ENCODE data around the gene LPP.

LPP gene

GRCh38 chr3:188278717-188279324 is 124.9 kb downstream of the LPP start:
- FAIRE-seq, result no peak

GRCh38 chr3:188279502-188280335 is 125.8 kb downstream of the LPP start:
- no peak for FAIRE-seq

GRCh38 chr3:188280627-188281026 is 126.7 kb downstream of the LPP start:
- no peak for FAIRE-seq

- FAIRE-seq, result no peak
Observed at GRCh38 chr3:188282871-188283270, 128.9 kb downstream of the LPP start.

GRCh38 chr3:188283347-188283746 is 129.4 kb downstream of the LPP start:
- FAIRE-seq, result no peak

GRCh38 chr3:188284455-188285212 is 130.7 kb downstream of the LPP start:
- FAIRE-seq, result no peak

GRCh38 chr3:188286087-188286513 is 132.1 kb downstream of the LPP start:
- no peak for FAIRE-seq

- no peak for FAIRE-seq
Observed at GRCh38 chr3:188287339-188287738, 133.4 kb downstream of the LPP start.

- FAIRE-seq, result no peak
Observed at GRCh38 chr3:188287762-188288505, 134.0 kb downstream of the LPP start.

GRCh38 chr3:188292251-188292650 is 138.3 kb downstream of the LPP start:
- FAIRE-seq, result no peak

GRCh38 chr3:188292827-188293226 is 138.9 kb downstream of the LPP start:
- no peak for FAIRE-seq

- FAIRE-seq, result no peak
Observed at GRCh38 chr3:188294113-188294512, 140.2 kb downstream of the LPP start.

GRCh38 chr3:188294823-188295487 is 141.0 kb downstream of the LPP start:
- FAIRE-seq, result no peak

GRCh38 chr3:188295876-188296275 is 141.9 kb downstream of the LPP start:
- no peak for FAIRE-seq

- FAIRE-seq, result no peak
Observed at GRCh38 chr3:188296761-188297612, 143.0 kb downstream of the LPP start.

GRCh38 chr3:188298585-188298984 is 144.6 kb downstream of the LPP start:
- FAIRE-seq, result no peak

GRCh38 chr3:188299068-188299467 is 145.1 kb downstream of the LPP start:
- no peak for FAIRE-seq

- FAIRE-seq, result no peak
Observed at GRCh38 chr3:188299708-188300107, 145.8 kb downstream of the LPP start.

GRCh38 chr3:188301147-188301546 is 147.2 kb downstream of the LPP start:
- FAIRE-seq, result no peak

GRCh38 chr3:188303286-188303799 is 149.4 kb downstream of the LPP start:
- no peak for FAIRE-seq

- FAIRE-seq, result no peak
Observed at GRCh38 chr3:188303823-188304222, 149.9 kb downstream of the LPP start.

All from A204.1 (cell line).